ENCODE data around the gene UPK3A.

The UPK3A gene

DNA sequence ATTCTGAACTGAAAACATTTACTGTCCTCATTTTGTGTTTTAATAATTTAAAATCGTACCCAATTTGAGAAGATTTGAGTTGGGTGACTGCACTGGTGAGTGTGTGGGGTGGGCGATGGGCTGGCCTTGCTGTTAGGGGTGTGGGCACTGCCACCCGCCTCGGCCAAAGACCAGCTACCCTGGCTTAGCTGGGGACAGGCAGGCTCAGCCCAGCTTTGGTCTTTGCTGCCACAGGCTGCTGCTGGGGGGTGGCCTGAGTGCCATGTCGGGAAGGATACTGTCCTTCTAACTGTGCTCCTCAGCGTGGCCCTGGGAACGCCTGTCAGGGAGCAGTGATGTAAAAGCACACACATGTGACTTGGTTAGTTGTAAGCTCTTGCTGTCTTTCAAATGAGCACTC is 47.3 kb downstream of the UPK3A start:
- DNase-seq, result no peak

DNA sequence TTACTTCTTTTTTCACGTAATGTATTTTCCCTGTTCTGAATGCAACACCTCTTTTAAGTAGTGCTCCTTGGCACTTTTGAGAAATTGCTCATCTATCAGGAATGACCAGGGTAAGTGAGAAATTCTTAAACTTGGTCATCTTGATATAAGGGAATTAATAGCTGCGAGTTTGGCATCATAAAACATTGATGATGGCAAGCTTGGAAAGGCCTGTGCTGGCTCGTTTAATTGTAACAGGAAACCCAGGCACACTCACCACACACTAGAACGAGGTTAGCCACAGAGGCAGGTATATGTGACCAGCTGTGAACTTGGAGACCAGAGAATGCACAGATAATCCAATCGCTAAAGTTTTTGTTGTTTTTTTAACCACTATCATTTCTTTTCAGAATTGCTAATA is 49.3 kb downstream of the UPK3A start:
- no peak for DNase-seq

DNA sequence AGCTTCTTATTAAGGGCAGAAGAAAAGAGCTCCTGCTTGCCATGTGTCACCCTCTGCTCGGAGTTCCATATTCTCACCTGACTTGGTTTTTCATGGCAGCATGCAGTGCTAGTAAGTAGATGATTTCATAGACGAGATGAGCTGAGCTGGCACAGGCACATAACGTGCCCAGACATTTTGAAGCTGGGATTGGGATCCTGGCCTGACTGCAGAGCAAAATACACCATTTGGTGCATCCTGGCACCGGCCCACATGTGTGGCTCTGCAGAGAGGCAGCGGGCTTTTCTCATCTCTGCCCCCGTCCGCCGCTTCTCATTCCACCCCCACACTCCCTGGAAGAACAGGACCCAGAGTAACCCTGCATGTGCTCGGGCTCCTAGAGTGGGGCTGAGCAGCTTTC is 49.8 kb downstream of the UPK3A start:
- no peak for DNase-seq

DNA sequence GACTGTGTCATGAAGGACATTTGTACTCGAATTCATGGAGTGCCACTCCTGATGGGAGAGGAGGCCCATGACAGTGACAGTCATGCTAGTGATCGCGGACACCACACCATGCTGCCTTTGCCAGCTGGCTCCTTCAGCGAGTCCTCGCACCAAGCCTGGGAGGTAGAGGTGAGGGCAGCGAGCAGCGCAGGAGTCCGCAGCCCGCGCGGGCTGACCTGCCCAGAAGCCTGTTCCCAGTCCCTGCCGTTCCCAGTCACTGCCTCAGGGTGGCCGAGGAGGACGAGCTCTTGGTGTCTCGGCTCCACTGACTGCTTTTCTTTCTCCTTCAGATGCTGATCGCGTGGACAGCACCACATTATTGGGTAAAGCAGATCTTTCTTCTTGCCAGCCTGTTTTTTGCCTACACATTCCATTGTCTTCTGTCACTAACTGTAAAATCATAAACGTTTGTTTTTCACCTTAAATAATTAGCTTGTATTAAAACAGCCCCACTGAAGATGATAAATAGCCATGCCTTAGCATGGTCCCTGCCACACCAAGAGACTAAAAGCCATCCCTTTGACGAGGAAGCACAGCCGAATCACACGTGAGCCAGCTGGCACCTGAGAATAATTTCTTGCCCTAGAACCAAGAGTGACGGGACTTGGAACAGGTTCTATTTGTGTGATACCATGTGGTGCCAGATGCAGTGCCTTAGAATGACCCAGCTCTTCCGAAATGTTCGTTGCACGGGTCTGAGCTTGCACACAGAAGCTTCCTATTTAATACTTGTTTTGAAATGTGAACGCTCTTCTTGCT is 50.5 kb downstream of the UPK3A start:
- no peak for DNase-seq

DNA sequence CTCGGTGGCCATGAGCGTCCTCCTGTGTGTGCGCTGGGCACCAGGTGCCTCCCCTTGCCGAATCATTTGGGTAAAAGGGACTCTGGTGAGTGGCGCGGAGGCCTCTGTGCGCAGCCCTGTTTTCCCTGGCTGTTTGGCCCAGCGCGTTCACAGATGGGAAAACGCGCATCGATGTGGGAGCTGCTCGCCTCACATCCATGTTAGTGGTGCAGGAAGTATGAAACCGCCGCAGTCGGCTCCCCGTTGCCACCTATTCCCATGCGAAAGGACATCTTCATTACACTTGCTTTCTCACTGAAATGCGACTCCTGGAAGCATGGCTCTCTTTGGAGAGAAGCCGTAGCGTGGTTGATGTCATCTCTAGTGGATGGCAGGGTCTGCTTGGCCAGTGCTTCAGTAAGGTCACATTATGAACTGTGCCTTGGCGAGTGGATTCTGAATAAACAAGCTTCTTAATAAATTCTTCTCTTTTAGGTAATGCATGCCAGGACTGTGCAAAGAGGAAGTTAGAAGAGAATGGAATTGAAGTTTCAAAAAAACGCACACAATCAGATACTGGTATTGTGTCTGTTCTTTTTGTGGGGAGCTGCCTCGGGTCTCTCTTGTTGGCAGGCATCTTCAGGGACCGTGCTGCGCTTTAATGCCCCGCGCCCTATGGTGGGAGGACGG is 51.2 kb downstream of the UPK3A start:
- DNase-seq, result no peak

DNA sequence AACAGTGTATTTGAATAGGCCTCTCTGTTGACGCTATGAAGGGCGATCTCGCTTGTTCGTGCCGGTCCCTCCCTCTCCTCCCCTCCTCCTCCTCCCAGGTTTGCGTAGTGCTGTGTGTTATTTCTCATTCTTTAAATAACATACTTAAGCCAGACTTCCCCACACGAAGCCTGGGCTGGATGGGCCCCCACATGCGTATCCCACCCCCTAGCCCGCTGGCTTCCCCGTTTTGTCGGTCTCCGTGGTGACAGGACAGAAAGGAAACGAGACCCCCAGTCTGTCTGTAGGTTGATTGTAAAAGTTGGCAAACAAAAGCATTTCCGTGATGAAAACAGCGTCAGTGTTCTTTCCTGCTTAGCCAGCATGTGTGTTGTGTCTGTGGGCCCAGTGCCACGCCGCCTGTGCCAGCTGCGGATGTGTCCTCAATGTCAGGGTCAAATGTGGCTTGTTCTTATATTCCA is 52.3 kb downstream of the UPK3A start:
- DNase-seq, result no peak

DNA sequence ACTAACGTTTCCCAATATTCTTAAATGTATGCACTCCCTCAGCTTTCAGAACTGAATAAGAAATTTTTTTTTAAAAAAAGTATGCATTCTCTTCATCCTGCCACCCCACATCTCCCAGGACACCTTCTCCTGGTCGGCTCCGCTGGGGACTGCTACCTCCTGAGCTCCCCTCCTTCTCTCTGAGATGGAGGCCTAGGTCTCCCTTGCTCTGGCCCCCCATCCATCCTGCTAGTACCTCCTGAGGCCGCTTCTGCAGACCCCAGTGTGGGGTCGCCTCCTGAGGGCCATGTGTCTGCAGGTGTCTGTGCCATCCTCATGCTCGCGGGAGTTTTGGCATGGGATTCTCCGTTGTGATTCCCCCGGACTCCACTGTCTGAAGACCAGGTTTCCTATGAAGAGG is 52.8 kb downstream of the UPK3A start:
- DNase-seq, result no peak

DNA sequence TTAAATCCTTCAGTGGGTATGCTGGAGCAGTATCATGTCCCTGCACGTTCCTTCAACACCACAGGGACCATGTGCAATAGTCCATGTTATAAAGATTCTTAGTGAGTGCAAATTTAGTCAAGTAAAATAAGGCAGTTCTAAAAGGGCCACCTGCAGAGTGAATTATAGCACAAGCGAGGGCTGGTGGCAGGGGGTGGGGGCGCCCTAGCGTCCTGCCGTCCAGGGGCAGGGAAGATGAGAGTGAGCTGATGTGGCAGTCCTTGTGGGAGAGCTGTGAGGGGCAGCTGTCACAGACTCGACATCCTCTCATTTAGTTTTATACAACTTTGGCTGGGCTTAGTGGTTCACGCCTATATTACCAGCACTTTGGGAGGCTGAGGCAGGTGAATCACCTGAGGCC is 54.0 kb downstream of the UPK3A start:
- no peak for DNase-seq

DNA sequence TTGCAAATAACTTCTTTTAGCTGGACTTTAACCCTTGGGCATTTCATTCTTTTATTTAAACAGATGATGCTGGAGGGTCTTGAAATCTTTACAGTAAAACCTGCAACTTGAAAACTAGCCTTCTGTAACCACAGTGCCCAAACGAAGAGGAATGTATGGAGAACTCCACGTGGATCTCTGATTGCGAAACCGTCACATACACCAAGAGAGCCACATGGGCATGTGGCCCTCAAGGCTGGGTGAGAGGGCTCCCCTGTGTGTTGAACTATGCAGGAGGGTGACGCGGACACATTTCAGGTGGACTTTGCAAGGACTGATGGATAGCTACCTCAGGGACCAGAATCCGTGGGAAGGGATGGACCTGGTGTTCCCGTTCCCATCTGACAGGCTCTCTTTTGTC is 55.6 kb downstream of the UPK3A start:
- DNase-seq, result no peak

DNA sequence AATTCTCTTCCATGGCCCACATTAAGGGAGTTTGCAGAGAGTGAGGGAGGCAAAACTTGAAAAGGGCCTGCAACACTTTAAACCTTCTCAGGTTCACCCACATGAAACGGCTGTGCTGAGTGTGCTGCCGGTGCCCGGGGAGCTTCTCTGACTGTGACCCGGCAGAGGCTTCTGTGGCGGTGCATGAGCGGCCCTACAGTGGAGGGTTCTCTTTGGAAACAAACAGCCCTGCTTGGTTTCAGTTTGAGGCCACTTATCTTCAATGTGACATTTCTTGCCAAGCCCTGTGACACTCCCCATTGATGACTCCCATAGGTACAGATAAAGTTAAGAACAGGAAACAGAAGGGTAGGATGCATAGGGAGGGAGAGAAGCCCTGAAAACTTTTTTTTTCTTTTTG is 56.7 kb downstream of the UPK3A start:
- DNase-seq, result no peak

DNA sequence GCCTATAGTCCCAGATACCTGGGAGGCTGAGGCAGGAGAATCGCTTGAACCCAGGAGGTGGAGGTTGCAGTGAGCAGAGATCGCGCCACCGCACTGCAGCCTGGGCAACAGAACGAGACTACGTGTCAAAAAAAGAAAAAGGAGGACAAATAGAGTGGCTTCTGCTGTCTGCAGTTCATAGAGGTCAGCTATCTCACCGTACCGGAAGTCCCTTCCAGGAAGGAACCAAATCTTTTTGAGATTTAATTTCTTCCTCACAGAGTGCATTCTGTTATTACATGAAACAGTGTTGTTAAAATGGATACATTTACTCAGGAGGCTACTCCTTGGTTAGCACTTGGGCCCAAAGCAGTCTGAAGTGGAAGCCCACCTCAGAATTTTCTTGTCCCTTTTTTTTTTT is 58.4 kb downstream of the UPK3A start:
- DNase-seq, result no peak

DNA sequence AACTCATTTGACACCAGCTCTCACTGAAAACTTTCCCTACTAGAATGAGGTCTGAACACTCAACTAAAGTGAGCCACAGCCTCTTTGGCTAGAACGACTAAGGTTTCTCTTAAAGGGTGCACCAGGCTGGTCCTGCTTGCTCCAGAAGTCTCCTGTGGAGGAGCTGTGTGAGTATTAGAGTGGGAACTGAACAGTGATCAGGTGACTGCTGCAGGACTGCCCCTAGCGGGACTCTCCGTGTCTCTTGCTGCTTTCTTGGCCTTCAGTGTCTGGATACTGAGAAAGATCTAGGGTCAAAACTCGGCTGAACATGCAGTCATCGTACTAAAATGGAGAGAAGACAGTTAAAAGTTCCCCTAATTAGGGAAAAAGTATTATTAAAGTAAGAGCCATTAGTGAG is 59.6 kb downstream of the UPK3A start:
- no peak for DNase-seq

All from DMS79 treated with DMSO at 0.1 percent for 48 hours (cell line).